Stimulated activated CD8-positive, alpha-beta memory T cell treated with anti-CD3 and anti-CD28 coated beads, Interleukin-2, amount 100 ng/mL, for 48 hours (primary cell): ENCODE results near the gene UNC5C.

Experiments used
- DNase-seq, 2 donors: peaks; one replicate each; pipeline ENCODE4 v3.0.0-alpha.2; 2020; ENCODE audit warnings: low read depth in 2 of 2

UNC5C gene

GRCh38 chr4:95220205-95221175 lies 328.3 kb downstream of the UNC5C start:
- no peak for DNase-seq

- no peak for DNase-seq
Observed at GRCh38 chr4:95219109-95219508, 329.7 kb downstream of the UNC5C start.

DNA sequence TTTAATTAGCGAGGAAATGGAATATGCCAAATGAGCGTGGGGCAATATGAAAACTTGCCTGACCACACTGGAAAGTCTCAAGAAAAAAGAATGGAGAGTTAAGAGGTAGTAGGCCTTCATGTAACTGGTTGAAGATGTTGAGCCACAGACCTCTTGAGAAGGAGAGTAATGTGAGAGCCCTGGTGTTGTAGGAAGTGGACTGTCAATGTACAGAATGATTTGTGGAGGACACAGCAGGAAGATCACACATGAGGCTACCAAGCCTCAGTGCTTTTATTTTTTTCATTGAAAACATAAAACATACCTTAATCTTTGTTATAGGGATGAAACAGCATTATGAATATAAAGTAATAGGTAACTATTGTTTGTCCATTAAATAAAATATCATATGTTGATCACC lies 331.6 kb downstream of the UNC5C start:
- DNase-seq = no peak

GRCh38 chr4:95216636-95217035 lies 332.1 kb downstream of the UNC5C start:
- DNase-seq = no peak

- DNase-seq = no peak
Observed at GRCh38 chr4:95215991-95216605, 332.7 kb downstream of the UNC5C start.

GRCh38 chr4:95215043-95215442 lies 333.7 kb downstream of the UNC5C start:
- DNase-seq = no peak

DNA sequence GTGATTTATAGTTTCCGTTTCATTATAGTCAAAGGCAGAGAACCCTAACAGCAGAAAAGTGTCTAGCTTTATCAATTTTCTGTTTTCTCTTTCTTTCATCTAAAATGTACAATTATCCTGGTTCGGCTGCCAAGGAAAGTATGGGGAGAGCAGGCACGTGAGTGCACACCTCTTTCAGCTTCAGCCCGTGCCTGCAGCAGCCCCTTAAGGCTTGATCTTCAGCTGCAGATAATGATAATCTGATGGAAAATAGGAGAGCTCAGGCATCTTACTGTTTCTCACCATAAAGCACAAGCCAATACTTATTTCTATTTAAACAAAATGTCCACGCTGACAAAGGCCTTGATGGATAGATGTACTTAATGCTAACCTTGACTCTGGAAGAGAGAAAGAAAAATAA lies 334.4 kb downstream of the UNC5C start:
- no peak for DNase-seq

- no peak for DNase-seq
Observed at GRCh38 chr4:95213366-95213765, 335.4 kb downstream of the UNC5C start.

- DNase-seq = no peak
Observed at GRCh38 chr4:95212692-95213091, 336.1 kb downstream of the UNC5C start.

GRCh38 chr4:95209927-95210326 lies 338.8 kb downstream of the UNC5C start:
- DNase-seq = no peak

DNA sequence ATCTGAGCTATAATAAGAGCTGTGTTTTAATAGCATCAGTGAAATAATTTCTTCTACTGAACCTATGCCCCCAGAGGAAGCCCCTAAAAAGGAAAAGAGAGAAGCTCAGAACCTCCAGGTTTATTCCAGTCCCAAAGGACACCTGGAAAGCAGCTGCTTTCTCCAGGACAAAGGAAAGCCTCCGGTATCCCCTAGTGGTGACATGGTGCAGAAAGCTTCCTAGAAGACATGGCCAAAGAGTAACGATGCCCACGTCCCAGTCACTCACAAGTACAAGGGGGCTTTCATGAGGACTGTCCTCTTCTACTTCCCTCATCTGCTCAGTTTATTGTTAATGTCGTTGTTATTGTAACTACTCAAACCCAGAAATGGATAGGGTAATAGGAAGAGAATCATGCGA lies 343.9 kb downstream of the UNC5C start:
- no peak for DNase-seq

DNA sequence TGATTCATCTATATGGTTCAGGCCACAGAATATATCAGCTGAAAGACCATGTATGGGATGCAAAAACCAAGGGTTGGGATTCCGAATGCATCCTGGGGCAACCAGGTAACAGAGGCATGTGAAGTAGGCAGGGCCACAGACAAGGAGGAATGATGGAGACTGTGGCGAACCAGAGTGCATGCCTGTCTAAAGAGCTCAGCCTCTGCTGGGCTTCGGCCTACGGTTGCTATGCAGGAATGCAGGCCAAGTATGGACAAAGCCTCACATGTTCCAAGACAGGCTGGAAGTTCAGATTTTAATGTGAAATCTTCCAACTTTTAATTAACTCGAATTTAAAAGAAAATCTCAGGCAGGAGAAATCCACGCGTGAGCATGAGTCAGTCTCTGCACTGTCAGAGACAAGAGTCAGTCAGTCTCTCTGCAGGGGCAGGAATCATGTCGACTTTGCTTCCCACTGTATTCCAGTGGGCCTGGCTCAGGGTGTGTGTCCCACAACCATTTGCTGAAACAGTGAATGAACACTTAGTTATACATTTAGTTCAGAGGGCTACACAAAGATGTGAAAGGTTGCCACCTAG lies 344.4 kb downstream of the UNC5C start:
- no peak for DNase-seq

DNA sequence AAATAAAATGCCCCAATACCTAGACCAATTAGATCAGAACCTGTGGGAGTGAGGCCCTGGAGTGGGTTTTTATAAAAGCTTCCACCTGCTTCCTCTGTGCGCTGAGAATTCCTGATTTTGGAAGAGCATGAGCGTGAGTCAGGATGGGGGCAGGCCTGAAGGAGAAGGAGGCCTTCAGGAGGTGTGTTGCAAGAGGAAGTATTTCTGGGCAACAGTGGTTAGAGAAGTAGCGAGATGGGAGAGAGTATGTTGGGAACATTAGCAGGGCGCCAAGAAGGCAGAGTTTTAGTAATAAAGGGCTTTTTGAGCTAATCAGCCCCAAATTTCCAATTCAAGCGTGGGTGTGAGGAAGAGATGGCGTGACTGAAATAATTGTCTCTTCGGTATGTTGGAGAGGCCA lies 349.8 kb downstream of the UNC5C start:
- DNase-seq = no peak

DNA sequence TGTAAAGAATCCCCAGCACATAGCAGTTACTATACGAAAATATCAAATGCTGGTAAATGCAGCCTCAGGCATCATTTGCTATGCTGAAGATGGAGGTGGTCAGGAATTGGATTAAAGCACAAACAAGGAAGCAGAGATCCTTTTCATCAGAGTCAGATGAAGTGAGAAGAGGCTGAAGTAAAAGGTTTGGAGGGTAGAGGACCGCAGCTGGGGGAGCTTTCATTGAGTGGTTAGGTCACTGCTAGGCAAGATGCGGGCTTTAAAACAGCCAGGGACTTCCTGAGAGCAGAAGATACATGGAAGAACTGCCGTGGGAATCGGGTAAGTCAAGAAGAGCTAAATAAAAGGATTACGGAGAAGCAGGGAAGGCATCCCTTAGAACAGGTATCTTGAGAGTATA lies 351.4 kb downstream of the UNC5C start:
- DNase-seq = no peak

DNA sequence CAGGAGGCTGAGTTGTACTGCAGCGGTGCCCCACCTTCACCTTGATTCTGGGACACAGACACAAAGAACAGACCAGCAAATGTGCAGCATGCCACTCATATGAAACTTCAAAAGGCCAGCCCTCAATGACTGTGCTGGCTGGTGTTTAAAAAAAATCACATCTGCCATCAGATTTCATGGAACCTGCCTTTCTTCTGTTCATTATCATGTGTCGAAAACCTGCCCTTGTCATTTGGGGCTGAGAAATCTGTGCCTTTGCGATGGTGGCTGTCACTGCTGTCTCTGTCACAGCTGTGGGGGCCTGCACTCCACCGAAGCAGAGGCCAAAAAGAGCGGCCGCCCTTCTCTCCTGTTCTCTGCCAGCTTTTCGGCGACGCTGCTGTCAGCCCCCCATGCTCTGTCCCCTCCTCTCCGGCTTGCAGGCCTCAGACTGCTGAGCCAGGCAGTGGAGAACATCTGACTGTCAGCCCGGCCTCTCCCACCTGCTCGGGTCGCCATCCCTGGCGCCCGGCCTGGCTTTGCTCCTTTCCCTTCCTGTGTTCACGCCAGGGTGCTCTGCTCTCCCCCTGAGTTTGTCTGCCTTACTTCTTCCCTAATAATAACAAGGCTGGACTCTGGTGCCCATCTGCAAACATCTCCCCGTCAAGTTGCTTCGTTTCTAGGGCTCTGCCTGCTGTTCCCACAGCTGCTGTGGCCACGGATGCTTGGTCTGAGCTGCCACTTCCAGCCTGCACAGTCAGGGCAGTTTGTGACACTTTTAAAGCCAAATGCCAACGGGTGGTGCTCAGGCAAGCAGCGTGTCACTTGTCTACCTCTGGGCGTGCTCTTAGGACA lies 355.2 kb downstream of the UNC5C start:
- DNase-seq = no peak

GRCh38 chr4:95191537-95191936 lies 357.2 kb downstream of the UNC5C start:
- no peak for DNase-seq

- no peak for DNase-seq
Observed at GRCh38 chr4:95190751-95191436, 357.9 kb downstream of the UNC5C start.

GRCh38 chr4:95188701-95189370 lies 359.9 kb downstream of the UNC5C start:
- DNase-seq = no peak

GRCh38 chr4:95186666-95187065 lies 362.1 kb downstream of the UNC5C start:
- no peak for DNase-seq

DNA sequence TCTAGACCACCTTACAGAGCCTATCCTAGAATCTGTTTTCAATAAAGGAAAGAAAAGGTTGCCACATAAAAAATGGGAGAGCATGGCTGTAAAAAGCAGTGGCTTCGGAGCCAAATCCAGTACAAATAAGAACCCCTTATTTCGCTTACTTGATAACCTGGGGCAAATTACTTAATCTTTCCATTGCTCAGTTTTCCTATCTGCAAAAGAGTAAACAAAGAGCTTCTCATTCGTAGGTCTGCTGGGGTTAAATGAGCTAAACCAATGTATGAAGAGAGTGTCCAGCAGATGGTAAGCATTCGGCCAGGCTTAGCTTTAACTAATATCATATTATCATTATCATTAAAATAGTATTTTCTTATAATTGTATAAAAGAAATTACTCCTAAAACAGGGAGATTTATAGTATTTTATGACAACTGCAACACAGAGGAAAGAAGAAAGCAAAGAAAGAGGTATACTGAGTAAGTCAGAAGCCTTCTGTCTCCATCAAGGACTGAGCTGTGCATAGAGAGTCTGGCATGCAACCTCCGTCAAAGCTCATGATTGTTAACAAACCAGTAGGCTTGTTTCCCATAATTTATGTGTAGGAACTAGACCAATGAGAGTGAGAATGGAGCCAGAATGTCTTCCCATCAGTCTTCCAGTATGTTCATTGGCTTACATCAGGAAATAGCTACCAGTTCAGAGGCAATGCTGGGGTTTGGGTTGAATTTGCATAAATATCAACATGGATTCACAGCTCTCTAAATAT lies 364.9 kb downstream of the UNC5C start:
- DNase-seq = no peak
